Measurements from ENCODE around the gene TMEM43. TPM values are rescaled to one million over a fixed set of nuclear protein-coding genes. Genes with fewer than 3 reads are reported as not detected.

The TMEM43 gene
- total and polyA plus RNA-seq, 10 of the 15 experiments (the other 5 are each of a cell fraction or from before 2014, with no cell fraction given): 7.2 to 33.0 (median 18.5) TPM

DNA sequence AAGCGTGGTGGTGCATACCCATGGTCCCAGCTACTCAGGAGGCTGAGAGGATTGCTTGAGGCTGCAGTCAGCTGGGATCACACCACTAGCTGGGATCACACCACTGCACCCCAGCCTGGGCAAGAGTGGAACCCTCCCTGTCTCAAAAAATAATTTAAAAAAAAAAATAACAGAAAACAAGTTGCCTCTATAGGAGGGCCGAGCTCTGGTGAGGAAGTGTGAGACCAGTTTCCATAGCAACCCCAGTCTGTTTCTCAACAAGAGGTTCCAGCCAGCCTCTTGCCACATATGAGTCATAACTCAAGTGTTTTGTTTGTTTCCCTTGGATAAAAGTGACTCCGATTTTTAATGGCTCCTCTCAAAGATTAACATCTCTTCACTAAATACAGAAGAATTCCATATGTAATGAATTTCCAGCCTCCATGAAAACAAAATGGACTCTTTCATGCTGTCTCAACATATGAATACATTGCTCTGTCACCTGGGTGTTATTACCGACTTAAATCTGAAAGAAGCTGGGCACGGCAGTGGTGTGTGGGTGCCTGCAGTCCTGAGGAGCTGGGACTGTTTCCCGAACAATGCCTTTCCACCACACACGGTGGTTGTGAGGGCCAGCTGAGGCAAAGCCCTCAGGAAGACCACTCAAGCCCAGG lies 19.7 kb downstream of the TMEM43 start (continued):
- peak; percentile 75 for TF ChIP-seq ZNF384 (IDR thresholded peaks at IDR 0.05; ENCODE audit: borderline replicate concordance, low read depth, low read length)

DNA sequence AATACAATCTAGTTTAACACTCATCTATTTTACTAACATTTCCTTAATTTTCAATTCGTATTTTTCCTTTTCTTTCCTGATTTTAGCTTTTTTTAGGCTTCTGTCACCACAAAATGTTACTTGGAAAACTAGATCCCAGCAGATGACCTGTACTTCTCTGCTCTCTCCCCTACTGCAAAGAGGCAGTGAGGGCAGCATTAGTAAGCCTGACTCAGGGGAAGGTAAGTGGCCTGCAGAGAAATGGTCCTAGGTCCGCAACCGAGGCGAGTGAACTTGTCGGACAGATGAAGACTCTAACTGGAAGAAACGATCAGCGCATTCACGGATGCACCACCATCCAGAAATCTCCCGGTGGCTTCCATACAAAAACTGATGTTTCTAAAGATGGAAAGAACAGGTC lies 20.4 kb downstream of the TMEM43 start:
- FAIRE-seq (no peak), ATAC-seq (no peak), DNase-seq (ENCODE audit: low read depth, low spot score) (no peak)
- ChIA-PET CTCF (interaction anchor here (1.5 to 1.6 kb wide), 2 partner anchors 41 to 249 kb away, joined by 4 to 5 read pairs; no protein-coding TSS in a partner anchor), SMC1A (ENCODE audit: uncharacterized antibody, unreplicated experiment) (interaction anchor here (0.9 to 1.4 kb wide), 4 partner anchors 26 to 249 kb away, joined by 3 to 5 read pairs (median 4); partner anchors contain the start of genes LSM3 and XPC), POLR2A (interaction anchor here (1.5 to 2.9 kb wide), 2 partner anchors 20 to 33 kb away, joined by 6 to 10 read pairs; partner anchors contain the start of genes LSM3 and XPC), RAD21 (ENCODE audit: unreplicated experiment) (interaction anchor here (1.3 to 1.7 kb wide), 4 partner anchors 17 to 33 kb away, joined by 3 to 8 read pairs (median 5); partner anchors contain the start of genes CHCHD4 and XPC)
- Histone ChIP-seq H3K4me2 (ENCODE audit: control insufficient read depth, insufficient read depth) (no peak overlapping the region; the same call in 1 of the 2 replicates), H3K4me1 (ENCODE audit: control insufficient read depth, insufficient read depth, low read length) (peaks cover 16% of the 10 kb centered on the region), H3K4me3 (no peak overlapping the region), H3K9me3 (replicated peaks; ENCODE audit: control insufficient read depth, insufficient read depth, low read length) (no peaks in the 10 kb centered on the region), H3K27ac (ENCODE audit: control insufficient read depth, insufficient read depth) (no peak overlapping the region), H4K20me1 (ENCODE audit: control insufficient read depth, insufficient read depth) (no peaks in the 10 kb centered on the region), H3K36me3 (ENCODE audit: control insufficient read depth in 2 of 2, insufficient read depth in 2 of 2, low read length in 1 of 2) (peaks cover 8 to 10% of the 10 kb centered on the region in 2 experiments; a peak in 3 of 4 replicates), H3K79me2 (ENCODE audit: control insufficient read depth, insufficient read depth, low read length) (no peaks in the 10 kb centered on the region), H3K27me3 (replicated peaks in 1 of 2; ENCODE audit: control insufficient read depth in 2 of 2, insufficient read depth in 2 of 2, low read length in 1 of 2) (no peaks in the 10 kb centered on the region), H3K9ac (ENCODE audit: control insufficient read depth, insufficient read depth, low read length) (no peak overlapping the region), H2AFZ (ENCODE audit: control insufficient read depth, low read depth, low read length) (no peak overlapping the region)
- TF ChIP-seq TAF1 (IDR thresholded peaks at IDR 0.05; ENCODE audit: borderline replicate concordance, low read depth, low read length) (no peak), CBFB (IDR thresholded peaks at IDR 0.05; ENCODE audit: low read depth) (no peak), EED (IDR thresholded peaks at IDR 0.05; ENCODE audit: low read depth) (no peak), ZNF207 (IDR thresholded peaks at IDR 0.05; ENCODE audit: borderline replicate concordance) (no peak), NFXL1 (IDR thresholded peaks at IDR 0.05; ENCODE audit: borderline replicate concordance) (no peak), RB1 (IDR thresholded peaks at IDR 0.05; ENCODE audit: borderline replicate concordance) (no peak), YBX1 (IDR thresholded peaks at IDR 0.05) (no peak), MEF2A (IDR thresholded peaks at IDR 0.05; ENCODE audit: insufficient read depth, low read depth, low read length) (no peak)
- 98% methylated on average over 9 of the region's 9 CpGs for WGBS (ENCODE audit: insufficient coverage, insufficient replicate concordance, low lambda C conversion rate, missing lambda C conversion rate)
- in situ Hi-C loops (cut with MboI): no loop called here
- BruUV-seq (replicated peaks): no TSS peak
- intact Hi-C loops (cut with micrococcal nuclease; ENCODE audit: unreplicated experiment): no loop called here
